CD4-positive, alpha-beta T cell treated with Interleukin-17A for 4 hours (primary cell): Measurements from ENCODE around the gene BHMT.
"Not testable (repeated sequence)": the region's sequence is repeated elsewhere in the genome, so short reads cannot be mapped to it uniquely, and the experiment has no call there.

ENCODE experiments used
- DNase-seq: peaks from one replicate; pipeline ENCODE4 v3.0.0-alpha.2; 2020; ENCODE audit warnings: mixed read lengths

The BHMT gene

GRCh38 chr5:79111960-79112702, 522 bp downstream of the BHMT start:
- DNase-seq, result no peak

- no peak for DNase-seq
These were observed 1.1 kb downstream of the BHMT start for GRCh38 chr5:79112703-79113058.

GRCh38 chr5:79119486-79119885, 7.9 kb downstream of the BHMT start:
- no peak for DNase-seq

- no peak for DNase-seq
These were observed 8.6 kb downstream of the BHMT start for GRCh38 chr5:79120221-79120620.

GRCh38 chr5:79122973-79123372, 11.4 kb downstream of the BHMT start:
- no peak for DNase-seq

- no peak for DNase-seq
These were observed 13.0 kb downstream of the BHMT start for GRCh38 chr5:79124607-79125006.

GRCh38 chr5:79130781-79131180, 19.2 kb downstream of the BHMT start:
- DNase-seq, result no peak

GRCh38 chr5:79133121-79133656, 21.6 kb downstream of the BHMT start:
- DNase-seq, result no peak

GRCh38 chr5:79133657-79134451, 22.2 kb downstream of the BHMT start:
- DNase-seq, result peak; percentile 71

GRCh38 chr5:79135790-79136553, 24.4 kb downstream of the BHMT start:
- DNase-seq, result no peak

- DNase-seq, result no peak
These were observed 25.0 kb downstream of the BHMT start for GRCh38 chr5:79136618-79137017.

- DNase-seq, result no peak
These were observed 28.9 kb downstream of the BHMT start for GRCh38 chr5:79140553-79140952.

GRCh38 chr5:79143684-79144379, 32.2 kb downstream of the BHMT start:
- DNase-seq, result no peak

GRCh38 chr5:79147076-79147475, 35.5 kb downstream of the BHMT start:
- DNase-seq, result no peak

- DNase-seq, result no peak
These were observed 37.8 kb downstream of the BHMT start for GRCh38 chr5:79149433-79149832.

GRCh38 chr5:79151942-79152671, 40.5 kb downstream of the BHMT start:
- no peak for DNase-seq

- DNase-seq, result no peak
These were observed 45.7 kb downstream of the BHMT start for GRCh38 chr5:79157305-79157704.

GRCh38 chr5:79161647-79162046, 50.0 kb downstream of the BHMT start:
- DNase-seq, result not testable (repeated sequence)

- DNase-seq, result no peak
These were observed 56.4 kb downstream of the BHMT start for GRCh38 chr5:79168031-79168430.

- no peak for DNase-seq
These were observed 59.1 kb downstream of the BHMT start for GRCh38 chr5:79170661-79171060.

- DNase-seq, result no peak
These were observed 60.1 kb downstream of the BHMT start for GRCh38 chr5:79171635-79172245.

GRCh38 chr5:79172269-79172668, 60.7 kb downstream of the BHMT start:
- no peak for DNase-seq
